NCI-H345 (cell line): ENCODE results near the gene ARHGAP31.

Experiments used
- DNase-seq: peaks from one replicate; lab custom pipeline; 2025; lab: John Stamatoyannopoulos, UW

ARHGAP31 gene

GRCh38 chr3:119436977-119437376 is 142.8 kb downstream of the ARHGAP31 start:
- no peak for DNase-seq

DNA sequence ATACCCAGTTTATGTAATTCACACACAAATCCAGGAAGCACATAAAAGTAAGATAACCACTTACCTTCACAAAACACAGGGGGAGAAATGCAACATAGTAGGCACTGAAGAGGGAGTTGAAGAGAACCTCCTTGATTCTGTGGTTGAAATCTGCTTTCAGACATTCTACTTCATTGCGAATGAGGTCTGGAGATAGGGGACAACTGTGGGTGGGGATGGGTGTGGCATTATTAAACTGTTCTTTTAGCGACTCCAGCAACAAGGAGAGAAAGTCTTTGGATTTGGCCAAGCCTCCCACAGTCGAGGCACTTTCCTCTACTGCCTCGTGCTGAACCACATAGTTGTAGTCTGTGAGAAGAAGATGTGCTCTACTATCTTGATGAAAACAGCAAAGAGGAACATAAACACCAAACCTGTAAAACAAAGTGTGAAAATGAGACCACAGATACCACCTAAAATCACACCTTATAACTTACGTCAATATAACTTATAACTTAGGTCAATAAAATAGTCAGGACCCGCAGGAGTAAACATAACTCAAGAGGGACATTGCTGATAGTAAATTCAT is 143.6 kb downstream of the ARHGAP31 start:
- no peak for DNase-seq

GRCh38 chr3:119443179-119443578 is 149.0 kb downstream of the ARHGAP31 start:
- no peak for DNase-seq

- no peak for DNase-seq
These were observed 150.4 kb downstream of the ARHGAP31 start for GRCh38 chr3:119444590-119444989.

DNA sequence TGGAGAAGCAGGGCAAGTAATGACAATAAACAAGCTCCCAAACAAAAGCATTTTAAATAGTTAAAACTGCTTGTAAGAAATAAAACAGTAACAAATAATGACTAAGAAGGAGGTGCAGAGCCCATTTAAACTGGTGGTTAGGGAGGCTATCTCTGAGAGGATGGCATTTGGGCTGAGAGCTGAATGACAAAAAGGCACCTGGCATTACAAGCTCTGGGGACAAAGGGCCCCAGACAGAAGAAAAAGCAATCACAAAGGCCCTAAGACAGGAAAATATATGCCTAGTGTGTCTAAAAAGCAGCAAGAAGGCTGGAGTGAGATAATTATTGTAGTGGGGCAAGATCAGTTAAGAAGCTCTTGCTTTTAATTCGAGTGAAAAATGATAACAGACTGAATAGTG is 159.6 kb downstream of the ARHGAP31 start:
- no peak for DNase-seq

DNA sequence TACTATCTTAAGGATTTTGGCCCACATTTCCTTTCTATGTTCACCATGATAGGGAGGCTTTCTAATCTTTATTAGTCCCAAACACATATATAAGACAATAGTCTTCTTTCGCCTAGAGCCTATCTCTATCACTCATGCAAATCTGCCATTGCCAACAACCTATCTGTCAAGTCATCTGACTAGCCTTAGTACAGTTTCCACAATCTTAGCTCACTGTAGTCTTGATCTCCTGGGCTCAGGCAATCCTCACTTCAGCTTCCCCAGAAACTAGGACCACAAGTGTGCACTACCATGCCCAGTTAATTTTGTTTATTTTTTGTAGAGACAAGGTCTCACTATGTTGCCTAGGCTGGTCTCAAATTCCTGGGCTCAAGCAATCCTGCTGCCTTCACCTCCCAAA is 162.3 kb downstream of the ARHGAP31 start:
- no peak for DNase-seq

GRCh38 chr3:119457246-119457645 is 163.1 kb downstream of the ARHGAP31 start:
- no peak for DNase-seq

DNA sequence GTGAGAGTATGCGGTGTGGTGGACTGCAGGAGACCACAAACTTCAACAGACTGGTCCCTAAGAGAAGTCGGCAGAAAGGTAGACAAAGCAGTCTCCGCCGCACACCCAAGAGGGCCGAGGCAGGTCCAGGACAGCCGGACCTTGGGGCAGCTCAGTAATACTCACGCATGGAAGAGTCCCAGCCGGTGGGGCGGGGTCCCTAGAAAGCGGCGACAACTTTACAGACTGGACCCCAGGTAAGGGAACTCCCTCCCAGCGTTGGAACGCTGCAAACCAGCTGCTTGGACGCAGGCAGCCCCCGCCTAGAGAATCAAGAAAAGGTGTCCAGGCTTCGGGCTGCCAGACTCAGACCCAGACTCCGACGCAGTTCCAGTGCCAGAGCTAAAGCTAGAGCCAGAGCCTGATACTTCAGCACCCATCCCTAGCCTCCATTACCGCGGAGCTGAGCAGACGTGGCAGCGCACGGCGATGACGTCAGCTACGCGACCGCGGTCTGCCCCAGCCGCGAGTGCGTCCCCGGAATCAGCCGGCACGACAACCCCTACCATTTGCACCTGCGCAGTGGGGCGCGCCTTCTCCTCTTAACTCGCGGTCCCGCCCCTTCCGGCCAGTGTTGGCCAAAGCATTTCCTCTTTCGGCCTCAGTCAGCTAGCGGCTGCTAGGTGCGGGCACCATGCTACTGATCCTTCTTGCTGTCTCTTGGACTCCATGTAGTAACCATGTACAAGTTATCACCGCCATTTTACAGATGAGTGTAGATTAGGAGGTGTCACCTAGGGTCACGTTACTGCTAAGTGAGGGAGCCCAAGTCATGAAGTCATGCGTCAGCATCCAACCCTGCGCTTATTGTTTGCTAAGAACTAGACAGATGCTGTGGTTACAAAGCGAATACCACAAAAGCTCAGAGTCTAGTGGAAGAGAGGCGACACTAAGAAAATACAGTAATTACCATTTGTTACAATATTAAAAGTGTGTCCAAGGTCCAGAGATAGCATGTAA is 169.3 kb downstream of the ARHGAP31 start, which contains the start of gene TMEM39A:
TMEM39A (minus strand) TSS at position 445 of the 999 bp plus-strand sequence. CDS start 1,541 bp downstream, outside the sequence.
- DNase-seq, result peak; percentile 96

DNA sequence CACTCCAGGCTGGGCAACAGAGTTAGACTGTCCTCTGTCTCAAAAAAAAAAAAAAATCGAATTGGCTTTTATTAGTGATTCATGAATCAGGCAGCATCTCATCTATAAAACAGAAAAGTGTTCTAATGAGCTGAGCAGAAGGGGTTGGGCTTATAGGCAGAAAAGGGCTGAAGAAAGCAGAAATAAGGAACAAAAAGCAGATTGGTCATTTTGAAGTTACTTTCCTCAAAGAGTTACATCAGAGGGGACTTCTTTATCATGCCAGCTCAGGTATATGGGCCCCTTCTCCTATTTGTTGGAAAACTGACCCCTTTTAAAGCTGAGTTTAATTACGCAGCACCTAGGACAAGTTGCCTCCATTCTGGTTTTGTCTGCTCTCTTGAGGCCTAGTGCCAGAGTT is 173.9 kb downstream of the ARHGAP31 start:
- DNase-seq, result no peak

- no peak for DNase-seq
These were observed 175.4 kb downstream of the ARHGAP31 start for GRCh38 chr3:119469418-119470189.
